GM19395 (cell line): Measurements from ENCODE around the gene STAT3.
"Not testable (repeated sequence)": the region's sequence is repeated elsewhere in the genome, so short reads cannot be mapped to it uniquely, and the experiment has no call there.

Experiments
- ATAC-seq: cut with Tn5 transposase; IDR thresholded peaks from one replicate; pipeline ENCODE4 v1.9.1; 2021; ENCODE audit warnings: mild to moderate bottlenecking, moderate library complexity; ENCODE audit not compliant: unreplicated experiment

The STAT3 gene

GRCh38 chr17:42264366-42264765, 123.9 kb downstream of the STAT3 start:
- ATAC-seq, result not testable (repeated sequence)
